COR-L47 (cell line): ENCODE data around the gene NT5C3A.

Experiments
- DNase-seq: peaks from one replicate; lab custom pipeline; 2025; lab: John Stamatoyannopoulos, UW

The NT5C3A gene

GRCh38 chr7:33075818-33076518, 13.4 kb upstream of the NT5C3A start:
- no peak for DNase-seq

- DNase-seq = no peak
Measured at GRCh38 chr7:33073243-33073642, 10.7 kb upstream of the NT5C3A start.

- no peak for DNase-seq
Measured at GRCh38 chr7:33072471-33072870, 9.9 kb upstream of the NT5C3A start.

- DNase-seq = no peak
Measured at GRCh38 chr7:33070831-33071230, 8.3 kb upstream of the NT5C3A start.

- no peak for DNase-seq
Measured at GRCh38 chr7:33070277-33070676, 7.7 kb upstream of the NT5C3A start.

GRCh38 chr7:33067921-33068320, 5.3 kb upstream of the NT5C3A start:
- no peak for DNase-seq

- DNase-seq = no peak
Measured at GRCh38 chr7:33066771-33067170, 4.2 kb upstream of the NT5C3A start.

- DNase-seq = no peak
Measured at GRCh38 chr7:33065981-33066380, 3.4 kb upstream of the NT5C3A start.

- peak; percentile 96 for DNase-seq
Measured at GRCh38 chr7:33062782-33063443, 337 bp upstream of the NT5C3A start.

- no peak for DNase-seq
Measured at GRCh38 chr7:33061282-33061937, 1.2 kb downstream of the NT5C3A start.

- no peak for DNase-seq
Measured at GRCh38 chr7:33059635-33060034, 2.9 kb downstream of the NT5C3A start.

- no peak for DNase-seq
Measured at GRCh38 chr7:33055158-33055557, 7.4 kb downstream of the NT5C3A start.

GRCh38 chr7:33054261-33054964, 8.2 kb downstream of the NT5C3A start:
- no peak for DNase-seq

- no peak for DNase-seq
Measured at GRCh38 chr7:33053721-33054120, 8.9 kb downstream of the NT5C3A start.

GRCh38 chr7:33050535-33051318, 11.8 kb downstream of the NT5C3A start:
- DNase-seq = peak; percentile 17

- DNase-seq = no peak
Measured at GRCh38 chr7:33048704-33049103, 13.9 kb downstream of the NT5C3A start.

GRCh38 chr7:33048257-33048656, 14.3 kb downstream of the NT5C3A start:
- DNase-seq = no peak

GRCh38 chr7:33044986-33045385, 17.6 kb downstream of the NT5C3A start:
- DNase-seq = no peak

- DNase-seq = no peak
Measured at GRCh38 chr7:33044401-33044718, 18.2 kb downstream of the NT5C3A start.

GRCh38 chr7:33043501-33044400, 18.8 kb downstream of the NT5C3A start:
- DNase-seq = no peak
